ENCODE measurements around the gene CDKAL1. TPM values are rescaled to one million over a fixed set of nuclear protein-coding genes. Genes with fewer than 3 reads are reported as not detected.

The CDKAL1 gene
- total RNA-seq, 1 experiment from 2014 or later = 21.8 TPM

GRCh38 chr6:20954315-20954714 lies 420.1 kb downstream of the CDKAL1 start:
- Histone ChIP-seq H3K4me1 (no peaks in the 10 kb centered on the region; the same call in 1 of the 2 replicates), H3K36me3 (no peaks in the 10 kb centered on the region; the same call in 1 of the 2 replicates), H3K4me3 (no peak overlapping the region), H3K9me3 (replicated peaks) (no peaks in the 10 kb centered on the region), H3K27me3 (no peaks in the 10 kb centered on the region), H3K27ac (no peak overlapping the region)
- no peak for DNase-seq

DNA sequence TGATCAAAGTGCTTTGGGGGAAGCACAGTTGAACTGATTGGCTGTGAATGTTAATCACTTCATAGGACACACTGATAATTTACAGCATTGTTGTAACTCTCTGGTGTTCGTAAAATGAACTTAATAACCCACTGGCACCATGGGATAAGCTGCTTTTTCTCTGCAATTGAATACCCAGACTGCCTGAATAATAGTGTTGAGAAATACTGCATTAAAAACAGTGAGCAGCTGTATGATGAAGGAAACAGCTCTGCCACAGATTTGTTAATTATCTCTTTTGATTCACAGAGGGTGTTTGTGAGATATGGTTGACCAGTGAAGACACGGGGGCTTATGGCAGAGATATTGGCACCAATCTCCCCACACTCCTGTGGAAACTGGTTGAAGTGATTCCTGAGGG lies 420.9 kb downstream of the CDKAL1 start:
- no peak overlapping the region for H3K27ac ChIP-seq
- no peaks in the 10 kb centered on the region for H3K27me3 ChIP-seq
- DNase-seq = no peak
- H3K4me3 ChIP-seq = no peak overlapping the region
- H3K36me3 ChIP-seq = no peaks in the 10 kb centered on the region; the same call in 1 of the 2 replicates
- H3K9me3 ChIP-seq (replicated peaks) = no peaks in the 10 kb centered on the region
- no peaks in the 10 kb centered on the region; the same call in 1 of the 2 replicates for H3K4me1 ChIP-seq

GRCh38 chr6:20955751-20956150 lies 421.5 kb downstream of the CDKAL1 start:
- H3K4me1 ChIP-seq = no peaks in the 10 kb centered on the region; the same call in 1 of the 2 replicates
- no peak for DNase-seq
- H3K27me3 ChIP-seq = no peaks in the 10 kb centered on the region
- no peaks in the 10 kb centered on the region; the same call in 1 of the 2 replicates for H3K36me3 ChIP-seq
- H3K9me3 ChIP-seq (replicated peaks) = no peaks in the 10 kb centered on the region
- H3K27ac ChIP-seq = no peak overlapping the region
- H3K4me3 ChIP-seq = no peak overlapping the region

GRCh38 chr6:20960067-20960466 lies 425.8 kb downstream of the CDKAL1 start:
- Histone ChIP-seq H3K4me3 (no peak overlapping the region), H3K9me3 (replicated peaks) (no peaks in the 10 kb centered on the region), H3K27me3 (no peaks in the 10 kb centered on the region), H3K4me1 (peaks cover 14% of the 10 kb centered on the region), H3K36me3 (no peaks in the 10 kb centered on the region; the same call in 1 of the 2 replicates), H3K27ac (no peak overlapping the region)
- DNase-seq = no peak

DNA sequence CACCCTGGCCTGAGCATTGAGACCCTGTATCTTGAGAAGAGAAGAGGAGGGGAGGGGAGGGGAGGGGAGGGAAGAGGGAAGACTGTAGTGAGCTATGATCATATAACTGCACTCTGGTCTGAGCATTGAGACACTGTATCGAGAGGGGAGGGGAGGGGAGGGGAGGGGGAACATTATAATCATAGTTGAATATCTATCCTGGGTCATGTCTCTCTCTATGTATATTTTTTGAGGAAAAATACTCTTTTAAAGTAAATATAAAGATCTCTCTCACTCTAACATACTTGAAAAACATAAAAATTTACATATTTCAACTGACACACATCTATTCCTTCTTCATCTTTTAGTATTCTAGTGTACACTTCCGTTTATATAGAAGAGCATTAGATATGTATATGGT lies 431.0 kb downstream of the CDKAL1 start:
- H3K27ac ChIP-seq = no peak overlapping the region
- peaks cover 14% of the 10 kb centered on the region for H3K4me1 ChIP-seq
- H3K27me3 ChIP-seq = no peaks in the 10 kb centered on the region
- H3K9me3 ChIP-seq (replicated peaks) = no peaks in the 10 kb centered on the region
- no peak for DNase-seq
- H3K36me3 ChIP-seq = no peaks in the 10 kb centered on the region
- H3K4me3 ChIP-seq = no peak overlapping the region

GRCh38 chr6:20965915-20966314 lies 431.7 kb downstream of the CDKAL1 start:
- no peaks in the 10 kb centered on the region for H3K36me3 ChIP-seq
- H3K9me3 ChIP-seq (replicated peaks) = no peaks in the 10 kb centered on the region
- no peak overlapping the region for H3K4me3 ChIP-seq
- no peak overlapping the region for H3K27ac ChIP-seq
- H3K27me3 ChIP-seq = no peaks in the 10 kb centered on the region
- DNase-seq = no peak
- peaks cover 14% of the 10 kb centered on the region for H3K4me1 ChIP-seq

DNA sequence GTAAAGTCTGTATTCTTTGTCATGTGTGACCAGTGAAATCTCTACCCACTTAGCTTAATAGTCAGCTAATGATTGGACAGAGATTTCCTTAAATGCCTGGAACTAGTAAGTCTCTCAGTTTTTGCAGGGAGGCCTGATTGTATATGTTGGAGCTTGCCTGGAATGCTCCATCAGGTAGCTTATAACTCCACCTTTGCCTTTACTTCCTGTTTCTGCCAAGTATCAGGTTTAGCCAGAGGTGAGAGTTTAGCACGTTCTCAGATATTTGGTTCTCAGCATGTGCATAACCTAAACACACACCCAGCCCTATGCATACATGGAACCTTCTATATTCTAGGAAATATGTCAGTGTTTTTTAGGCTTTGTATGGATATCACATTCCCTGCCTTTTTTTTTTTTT lies 435.3 kb downstream of the CDKAL1 start:
- no peak overlapping the region for H3K4me3 ChIP-seq

DNA sequence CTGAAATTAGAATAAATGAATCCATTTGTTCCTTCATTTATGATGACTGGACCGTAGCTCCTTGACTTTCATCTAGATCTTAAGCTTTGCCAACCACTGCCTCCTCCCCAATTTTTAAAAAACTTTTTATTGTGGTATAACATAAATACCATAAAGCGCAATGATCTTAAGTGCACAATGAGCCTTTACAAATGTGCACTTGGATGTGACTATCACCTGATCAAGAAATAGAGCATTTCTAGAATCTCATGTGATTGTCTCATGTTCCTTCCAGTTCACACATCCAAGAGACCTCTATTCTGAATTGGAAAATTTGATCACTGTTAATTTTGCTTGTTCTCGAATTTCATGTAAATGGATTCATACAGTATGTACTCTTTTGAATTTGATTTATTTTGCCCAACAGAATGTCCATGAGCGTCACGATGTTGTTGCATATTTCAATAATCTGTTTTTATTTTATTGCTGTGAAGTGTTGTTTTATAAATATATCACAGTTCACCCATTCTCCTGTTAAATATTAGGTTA lies 442.2 kb downstream of the CDKAL1 start:
- no peaks in the 10 kb centered on the region for H3K27me3 ChIP-seq
- DNase-seq = no peak
- H3K4me3 ChIP-seq = no peak overlapping the region
- H3K27ac ChIP-seq = no peak overlapping the region
- no peaks in the 10 kb centered on the region for H3K4me1 ChIP-seq
- no peaks in the 10 kb centered on the region for H3K36me3 ChIP-seq
- no peaks in the 10 kb centered on the region for H3K9me3 ChIP-seq (replicated peaks)

More for the DNA sequence above, 435.3 kb downstream of the CDKAL1 start:
- Histone ChIP-seq H3K27ac (no peak overlapping the region), H3K4me1 (no peaks in the 10 kb centered on the region), H3K36me3 (no peaks in the 10 kb centered on the region), H3K27me3 (no peaks in the 10 kb centered on the region), H3K9me3 (replicated peaks) (no peaks in the 10 kb centered on the region)
- no peak for DNase-seq

GRCh38 chr6:20978151-20978614 lies 443.9 kb downstream of the CDKAL1 start:
- no peak overlapping the region for H3K4me3 ChIP-seq
- no peak for DNase-seq
- H3K4me1 ChIP-seq = no peaks in the 10 kb centered on the region
- no peak overlapping the region for H3K27ac ChIP-seq
- H3K27me3 ChIP-seq = no peaks in the 10 kb centered on the region
- no peaks in the 10 kb centered on the region for H3K36me3 ChIP-seq
- no peaks in the 10 kb centered on the region for H3K9me3 ChIP-seq (replicated peaks)

GRCh38 chr6:20979076-20979475 lies 444.8 kb downstream of the CDKAL1 start:
- Histone ChIP-seq H3K4me1 (no peaks in the 10 kb centered on the region), H3K27me3 (no peaks in the 10 kb centered on the region), H3K9me3 (replicated peaks) (no peaks in the 10 kb centered on the region), H3K36me3 (no peaks in the 10 kb centered on the region), H3K27ac (no peak overlapping the region), H3K4me3 (no peak overlapping the region)
- no peak for DNase-seq

DNA sequence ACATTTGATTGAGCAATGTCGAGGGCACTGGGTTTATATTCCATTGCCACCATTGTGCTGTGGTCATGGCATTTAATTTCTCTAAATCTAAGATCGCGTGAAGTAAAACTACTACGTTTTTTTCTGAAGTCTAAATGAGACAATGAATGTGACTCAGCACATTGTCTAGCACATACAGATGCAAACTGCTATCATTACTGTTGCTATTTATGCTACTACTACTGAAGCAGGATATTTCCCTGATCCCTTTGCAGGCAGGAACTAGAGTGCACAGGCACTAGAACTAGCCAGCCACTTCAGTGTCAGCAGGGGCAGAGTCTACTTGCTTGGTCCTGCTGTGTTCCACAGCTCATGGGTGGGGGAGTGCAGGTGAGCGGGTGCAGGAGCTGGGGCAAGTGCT lies 449.7 kb downstream of the CDKAL1 start:
- H3K4me1 ChIP-seq = no peaks in the 10 kb centered on the region
- no peak for DNase-seq
- no peaks in the 10 kb centered on the region for H3K27me3 ChIP-seq
- H3K4me3 ChIP-seq = no peak overlapping the region
- no peaks in the 10 kb centered on the region for H3K9me3 ChIP-seq (replicated peaks)
- H3K27ac ChIP-seq = no peak overlapping the region
- no peaks in the 10 kb centered on the region for H3K36me3 ChIP-seq

- no peak overlapping the region for H3K4me3 ChIP-seq
- no peaks in the 10 kb centered on the region for H3K27me3 ChIP-seq
- no peaks in the 10 kb centered on the region for H3K36me3 ChIP-seq
- H3K4me1 ChIP-seq = no peaks in the 10 kb centered on the region
- no peak for DNase-seq
- H3K27ac ChIP-seq = no peak overlapping the region
- no peaks in the 10 kb centered on the region for H3K9me3 ChIP-seq (replicated peaks)
Measured at GRCh38 chr6:20985821-20986220, 451.6 kb downstream of the CDKAL1 start.

- no peaks in the 10 kb centered on the region for H3K27me3 ChIP-seq
- no peak for DNase-seq
- no peaks in the 10 kb centered on the region for H3K36me3 ChIP-seq
- no peak overlapping the region for H3K4me3 ChIP-seq
- no peaks in the 10 kb centered on the region for H3K9me3 ChIP-seq (replicated peaks)
- H3K27ac ChIP-seq = no peak overlapping the region
- no peaks in the 10 kb centered on the region for H3K4me1 ChIP-seq
Measured at GRCh38 chr6:20991910-20992309, 457.7 kb downstream of the CDKAL1 start.

DNA sequence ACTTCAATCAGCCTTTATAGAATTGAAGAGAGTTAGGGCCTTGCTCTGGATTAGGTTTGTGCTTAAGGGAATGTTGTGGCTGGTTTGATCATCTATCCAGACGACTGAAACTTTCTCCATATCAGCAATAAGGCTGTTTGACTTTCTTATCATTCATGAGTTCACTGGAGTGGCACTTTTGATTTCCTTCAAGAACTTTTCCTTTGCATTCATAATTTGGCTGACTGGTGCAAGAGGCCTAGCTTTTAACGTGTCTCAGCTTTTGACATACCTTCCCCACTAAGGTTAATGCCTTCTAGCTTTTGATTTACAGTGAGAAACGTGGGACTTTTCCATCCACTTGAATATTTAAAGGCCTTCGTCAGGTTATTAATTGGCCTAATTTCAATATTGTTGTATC lies 461.8 kb downstream of the CDKAL1 start:
- Histone ChIP-seq H3K27ac (no peak overlapping the region), H3K27me3 (no peaks in the 10 kb centered on the region), H3K4me1 (no peaks in the 10 kb centered on the region), H3K4me3 (no peak overlapping the region), H3K9me3 (replicated peaks) (no peaks in the 10 kb centered on the region), H3K36me3 (no peaks in the 10 kb centered on the region)
- DNase-seq = no peak

DNA sequence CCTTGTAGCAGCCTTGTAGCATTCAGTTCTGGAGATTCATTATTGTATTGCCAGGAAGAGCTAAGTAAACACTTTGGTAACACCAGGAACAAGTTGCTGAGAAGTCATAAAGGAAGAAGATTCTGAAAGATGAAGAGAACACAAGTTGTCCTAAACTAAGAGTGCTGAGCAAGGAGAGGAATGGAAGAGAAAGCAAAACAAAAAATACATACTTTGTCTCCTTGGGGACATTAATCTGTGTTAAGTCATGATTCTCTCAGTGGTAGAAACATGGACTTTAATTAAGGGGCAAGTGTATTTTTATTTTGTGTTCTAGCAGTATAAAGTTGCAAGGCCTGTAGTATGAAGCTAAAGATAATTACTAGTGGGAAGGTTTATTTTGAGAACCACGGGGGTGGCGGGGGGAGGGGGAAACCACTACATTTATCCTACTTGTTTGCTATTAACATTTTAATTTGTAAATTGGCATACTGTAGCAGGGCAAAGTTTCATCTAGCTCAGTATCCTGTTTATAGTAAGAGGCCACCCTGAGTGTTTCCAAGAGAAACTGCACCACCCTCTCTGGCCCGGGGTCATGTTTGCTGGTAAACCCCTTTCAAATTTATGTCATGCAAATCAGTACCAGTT lies 463.0 kb downstream of the CDKAL1 start:
- H3K27ac ChIP-seq = no peak overlapping the region
- no peaks in the 10 kb centered on the region for H3K4me1 ChIP-seq
- no peaks in the 10 kb centered on the region for H3K27me3 ChIP-seq
- H3K36me3 ChIP-seq = no peaks in the 10 kb centered on the region
- no peak overlapping the region for H3K4me3 ChIP-seq
- H3K9me3 ChIP-seq (replicated peaks) = no peaks in the 10 kb centered on the region
- DNase-seq = no peak

- DNase-seq = no peak
- no peak overlapping the region for H3K27ac ChIP-seq
Measured at GRCh38 chr6:20997770-20998147, 463.5 kb downstream of the CDKAL1 start.

More at GRCh38 chr6:20997770-20998147, 463.5 kb downstream of the CDKAL1 start:
- Histone ChIP-seq H3K36me3 (no peaks in the 10 kb centered on the region), H3K4me1 (no peaks in the 10 kb centered on the region), H3K27me3 (no peaks in the 10 kb centered on the region), H3K9me3 (replicated peaks) (no peaks in the 10 kb centered on the region), H3K4me3 (no peak overlapping the region)
